ENCODE data around the gene AP2B1. TPM values are rescaled to one million over a fixed set of nuclear protein-coding genes. Genes with fewer than 3 reads are reported as not detected.

AP2B1 gene
- total RNA-seq, 2 donors from 2014 or later = 29.3 to 43.6 TPM

GRCh38 chr17:35630530-35631148, 43.5 kb downstream of the AP2B1 start:
- no peaks in the 10 kb centered on the region for H3K27me3 ChIP-seq
- 67 to 73% methylated on average over 1 of the region's 1 CpG for WGBS, 2 donors
- intact Hi-C loops (cut with DNase I) = no loop called here
- H3K9me3 ChIP-seq = no peaks in the 10 kb centered on the region
- H3K4me3 ChIP-seq = no peak overlapping the region
- no peak for ATAC-seq
- no peaks in the 10 kb centered on the region for H3K4me1 ChIP-seq
- no peak overlapping the region for H3K27ac ChIP-seq
- no peak for DNase-seq
- TF ChIP-seq POLR2A (IDR thresholded peaks at IDR 0.05) (no peak), CTCF (IDR thresholded peaks at IDR 0.05) (no peak)
- peaks cover 0 to 4% of the 10 kb centered on the region in 2 donors for H3K36me3 ChIP-seq (replicated peaks in 1 of 2; ENCODE audit: insufficient read depth in 1 of 2, low read depth in 2 of 2)

GRCh38 chr17:35641032-35641431, 53.9 kb downstream of the AP2B1 start:
- 95 to 100% methylated on average over 4 of the region's 4 CpGs for WGBS, 2 donors
- no peak for DNase-seq
- TF ChIP-seq CTCF (IDR thresholded peaks at IDR 0.05) (no peak), POLR2A (IDR thresholded peaks at IDR 0.05) (no peak)
- Histone ChIP-seq H3K27me3 (no peaks in the 10 kb centered on the region), H3K36me3 (replicated peaks in 1 of 2; ENCODE audit: insufficient read depth in 1 of 2, low read depth in 2 of 2) (peaks cover 0 to 19% of the 10 kb centered on the region in 2 donors), H3K27ac (no peak overlapping the region), H3K9me3 (no peaks in the 10 kb centered on the region), H3K4me1 (no peaks in the 10 kb centered on the region), H3K4me3 (no peak overlapping the region)
- intact Hi-C loops (cut with DNase I) = no loop called here
- ATAC-seq = no peak

- no peak overlapping the region for H3K4me3 ChIP-seq
- WGBS, 2 donors = 44% methylated on average over 2 of the region's 2 CpGs
- H3K27ac ChIP-seq = no peak overlapping the region
- no peaks in the 10 kb centered on the region for H3K9me3 ChIP-seq
- H3K27me3 ChIP-seq = no peaks in the 10 kb centered on the region
- TF ChIP-seq POLR2A (IDR thresholded peaks at IDR 0.05) = no peak
- TF ChIP-seq CTCF (IDR thresholded peaks at IDR 0.05) = no peak
- no peak for DNase-seq
- ATAC-seq = no peak
- intact Hi-C loops (cut with DNase I) = no loop called here
- no peaks in the 10 kb centered on the region for H3K4me1 ChIP-seq
- H3K36me3 ChIP-seq (replicated peaks in 1 of 2; ENCODE audit: insufficient read depth in 1 of 2, low read depth in 2 of 2) = peaks cover 0 to 8% of the 10 kb centered on the region in 2 donors
Observed at GRCh38 chr17:35645923-35646322, 58.8 kb downstream of the AP2B1 start.

GRCh38 chr17:35651467-35651866, 64.3 kb downstream of the AP2B1 start:
- H3K4me1 ChIP-seq = no peaks in the 10 kb centered on the region
- no peaks in the 10 kb centered on the region for H3K27me3 ChIP-seq
- DNase-seq (no peak), ATAC-seq (no peak)
- intact Hi-C loops (cut with DNase I) = no loop called here
- 83 to 86% methylated on average over 1 of the region's 1 CpG for WGBS, 2 donors
- H3K27ac ChIP-seq = no peak overlapping the region
- H3K36me3 ChIP-seq (replicated peaks in 1 of 2; ENCODE audit: insufficient read depth in 1 of 2, low read depth in 2 of 2) = peaks cover 0 to 4% of the 10 kb centered on the region in 2 donors
- TF ChIP-seq CTCF (IDR thresholded peaks at IDR 0.05) (no peak), POLR2A (IDR thresholded peaks at IDR 0.05) (no peak)
- H3K4me3 ChIP-seq = no peak overlapping the region
- H3K9me3 ChIP-seq = no peaks in the 10 kb centered on the region

Data from body of pancreas (tissue), 4 donors.